Myocyte (in vitro differentiated cells): ENCODE results near the gene SPINT4. TPM values are rescaled to one million over a fixed set of nuclear protein-coding genes. Genes with fewer than 3 reads are reported as not detected.
"Not testable (repeated sequence)": the region's sequence is repeated elsewhere in the genome, so short reads cannot be mapped to it uniquely, and the experiment has no call there.

Experiments used
- DNase-seq: peaks from one replicate; pipeline ENCODE4 v3.0.0-alpha.2; 2012; ENCODE audit warnings: low read depth
- microRNA-seq: library from miRNA; unstranded; fragments of <30 nt; microRNA quantifications from one replicate; pipeline ENCODE4, GENCODE V29; 2016
- total RNA-seq: library from RNA; depleted of rRNA; stranded (reverse); fragments of >200 nt; gene quantifications from 2 replicates; pipeline ENCODE4 v1.2.3, GENCODE V29; 2014

The SPINT4 gene
- total RNA-seq, 1 donor from 2014 or later = not detected

DNA sequence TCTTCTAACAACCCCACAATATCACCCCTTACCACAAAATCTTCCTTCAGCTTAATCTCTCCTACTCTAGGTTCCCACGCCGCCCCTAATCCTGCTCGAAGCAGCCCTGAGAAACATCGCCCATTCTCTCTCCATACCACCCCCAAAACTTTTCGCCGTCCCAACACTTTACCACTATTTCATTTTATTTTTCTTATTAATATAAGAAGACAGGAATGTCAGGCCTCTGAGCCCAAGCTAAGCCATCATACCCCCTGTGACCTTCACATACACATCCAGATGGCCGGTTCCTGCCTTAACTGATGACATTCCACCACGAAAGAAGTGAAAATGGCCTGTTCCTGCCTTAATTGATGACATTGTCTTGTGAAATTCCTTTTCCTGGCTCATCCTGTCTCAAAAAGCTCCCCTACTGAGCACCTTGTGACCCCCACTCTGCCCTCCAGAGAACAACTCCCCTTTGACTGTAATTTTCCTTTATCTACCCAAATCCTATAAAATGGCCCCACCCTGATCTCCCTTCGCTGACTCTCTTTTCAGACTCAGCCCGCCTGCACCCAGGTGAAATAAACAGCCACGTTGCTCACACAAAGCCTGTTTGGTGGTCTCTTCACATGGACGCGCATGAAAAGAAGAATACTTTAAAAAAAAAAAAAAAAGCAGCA, 42.6 kb downstream of the SPINT4 start:
- DNase-seq = not testable (repeated sequence)

DNA sequence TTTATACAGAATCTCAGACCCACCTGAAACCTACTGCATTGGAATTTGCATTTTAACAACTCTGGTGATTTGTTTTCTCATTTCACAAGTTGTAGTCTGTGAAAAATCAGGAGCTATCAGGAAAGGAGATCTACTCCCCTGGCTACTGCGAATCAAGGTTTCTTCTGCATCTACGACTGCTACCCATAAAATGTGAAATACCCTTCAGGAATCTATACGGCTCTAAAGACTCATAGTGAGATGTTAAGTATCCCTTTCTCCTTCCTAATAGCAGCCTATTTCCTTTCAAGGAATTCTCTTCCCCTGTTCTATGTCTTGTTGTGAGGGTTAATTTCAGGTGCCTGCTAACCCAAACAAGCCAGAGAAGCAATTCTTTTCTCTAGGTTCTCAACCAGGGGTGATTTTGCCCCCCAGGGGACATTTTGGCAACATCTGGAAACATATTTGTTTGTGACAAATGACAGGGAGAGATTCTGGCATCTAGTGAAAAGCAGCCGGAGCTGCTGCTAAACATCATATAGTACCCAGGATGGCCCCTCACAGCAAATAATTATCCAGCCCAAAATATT, 43.2 kb downstream of the SPINT4 start:
- no peak for DNase-seq

DNA sequence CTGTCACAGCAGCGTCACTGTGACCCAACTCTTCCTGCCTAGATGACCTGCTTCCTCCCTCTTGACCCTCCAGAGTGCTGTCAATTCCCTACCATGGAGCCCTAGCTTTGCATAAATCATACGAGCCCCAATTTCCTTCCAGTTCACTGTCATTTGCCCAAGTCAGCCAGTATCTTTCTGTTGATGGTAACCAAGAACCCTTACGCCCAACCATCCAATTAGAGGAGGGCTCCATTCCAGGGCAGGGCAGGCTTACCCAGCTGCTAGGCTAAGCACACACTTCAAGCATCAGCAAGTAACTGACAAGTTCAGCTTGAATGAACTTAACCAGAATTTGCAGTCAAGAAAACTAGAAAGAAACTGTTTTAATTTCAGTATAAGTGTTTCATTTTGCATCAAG, 43.8 kb downstream of the SPINT4 start:
- DNase-seq = no peak

DNA sequence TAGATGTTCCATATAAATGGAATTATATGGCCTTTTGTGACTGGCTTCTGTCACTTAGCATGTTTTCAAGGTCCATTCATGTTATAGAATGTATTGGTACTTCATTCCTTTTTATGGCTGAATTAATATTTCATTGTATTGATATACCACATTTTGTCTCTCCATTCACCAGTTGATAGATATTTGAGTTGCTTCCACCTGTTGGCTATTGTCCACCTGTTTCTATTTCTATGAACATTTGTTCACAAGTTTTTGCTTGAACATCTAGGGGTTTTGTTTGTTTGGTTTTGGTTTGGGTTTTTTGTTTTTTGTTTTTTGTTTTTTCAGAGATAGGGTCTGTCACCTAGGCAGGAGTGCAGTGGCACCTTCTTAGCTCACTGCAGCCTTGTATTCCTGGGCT, 46.3 kb downstream of the SPINT4 start:
- DNase-seq = no peak

DNA sequence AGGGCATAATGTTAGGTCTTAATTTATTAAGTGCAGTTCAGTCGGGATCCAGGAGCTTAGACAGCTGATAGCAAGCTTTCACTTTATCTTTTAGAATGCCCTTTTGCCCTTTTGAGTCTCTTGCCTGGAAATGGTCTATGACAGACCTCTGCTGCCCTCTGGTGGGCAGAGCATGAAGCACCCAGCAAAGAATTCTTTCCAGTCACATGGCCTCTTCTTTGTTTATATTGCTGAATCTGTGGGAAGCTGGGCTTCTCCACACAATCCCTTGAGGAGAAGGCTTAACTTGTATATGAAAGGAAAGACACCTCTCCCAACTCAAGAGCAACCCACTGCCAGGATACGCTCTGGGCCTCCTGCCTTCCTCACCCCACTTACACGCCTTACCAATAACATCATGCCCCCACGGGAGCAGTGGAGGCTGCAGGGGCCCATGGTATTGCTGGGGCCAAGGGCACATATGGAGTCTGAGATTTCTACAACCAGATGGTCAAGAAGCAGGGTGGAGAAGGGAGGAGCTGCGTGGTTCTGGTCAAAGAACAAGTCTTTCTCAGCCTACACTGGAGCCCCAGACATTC, 49.1 kb downstream of the SPINT4 start:
- peak; percentile 90 for DNase-seq

DNA sequence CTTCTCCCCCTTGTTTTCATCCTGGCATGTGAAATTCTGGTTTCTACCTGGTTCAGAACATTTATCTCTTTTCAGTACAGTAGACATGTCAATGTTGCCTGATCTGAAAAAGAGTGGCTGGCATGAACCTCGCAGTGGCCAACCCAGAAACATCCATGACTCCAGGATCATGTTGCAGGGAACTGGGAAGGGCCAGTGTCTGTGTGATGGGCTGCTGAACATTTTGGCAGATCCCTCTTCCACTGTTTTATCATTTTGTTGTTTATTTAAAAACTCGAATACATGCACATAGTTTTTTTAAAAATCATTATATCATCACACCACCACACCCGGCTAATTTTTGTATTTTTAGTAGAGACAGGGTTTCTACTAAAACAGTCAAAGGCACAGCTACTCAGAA, 50.5 kb downstream of the SPINT4 start:
- no peak for DNase-seq

DNA sequence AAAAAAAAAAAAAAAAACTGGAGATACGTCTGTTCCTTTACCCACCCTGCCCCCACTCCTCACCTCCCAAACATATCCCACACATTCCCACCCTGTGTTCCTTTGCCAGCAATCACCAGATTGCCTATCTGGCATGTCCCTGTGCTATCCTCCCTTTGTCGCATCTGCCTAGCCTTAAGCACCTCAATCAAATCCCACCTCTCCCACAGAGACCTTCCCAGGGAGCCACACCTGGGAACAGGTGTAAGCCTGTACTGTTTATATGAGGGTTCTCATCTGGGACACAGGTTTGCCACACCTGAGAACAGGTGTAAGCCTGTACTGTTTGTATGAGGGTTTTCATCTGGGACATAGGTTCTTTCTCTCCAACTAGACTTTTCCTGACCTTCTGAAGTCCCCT, 52.8 kb downstream of the SPINT4 start:
- DNase-seq = no peak

DNA sequence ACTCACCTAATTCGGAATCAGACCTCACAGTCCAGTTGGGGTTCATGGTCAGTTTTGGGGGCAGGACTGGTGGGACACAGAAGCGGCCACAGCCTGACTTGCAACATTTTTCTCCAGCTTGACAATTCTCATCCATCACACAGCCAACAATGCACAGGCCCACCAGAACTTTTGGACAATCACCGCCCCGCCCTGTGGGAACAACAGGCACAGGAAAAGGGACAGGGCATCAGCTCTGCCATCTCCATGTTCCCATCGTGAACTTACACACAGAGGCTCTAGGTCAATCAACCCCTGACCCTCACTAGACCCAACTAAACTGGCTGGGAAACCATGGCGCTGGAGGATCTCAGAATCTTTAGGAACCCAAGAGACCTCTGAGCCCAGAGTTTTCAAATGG, 53.3 kb downstream of the SPINT4 start:
- DNase-seq = no peak

Small RNAs within 50 kb of the gene (microRNA-seq; reads per million reads assigned to microRNA genes)
- gene MIR3617 = 5.7 reads per million, percentile 24 among the genes with 10 or more reads in this experiment

Other genes starting within 250 kb of the SPINT4 start
- not detected in 2 replicates for gene SPINT3, start 206.7 kb upstream of the SPINT4 start, total RNA-seq
- gene WFDC6, start 182.9 kb upstream of the SPINT4 start, total RNA-seq = not detected in 2 replicates
- not detected in 2 replicates for gene EPPIN, start 174.9 kb upstream of the SPINT4 start, total RNA-seq
- gene WFDC8, start 143.1 kb upstream of the SPINT4 start, total RNA-seq = not detected in 2 replicates
- not detected in 2 replicates for gene WFDC10A, start 92.6 kb upstream of the SPINT4 start, total RNA-seq
- gene WFDC9, start 91.1 kb upstream of the SPINT4 start, total RNA-seq = not detected in 2 replicates
- gene WFDC11, start 52.1 kb upstream of the SPINT4 start, total RNA-seq = not detected in 2 replicates
- gene WFDC13, start 20.3 kb upstream of the SPINT4 start, total RNA-seq = not detected in 2 replicates
- gene WFDC10B, start 17.3 kb upstream of the SPINT4 start, total RNA-seq = not detected in 2 replicates
- 0.24 and 1.8 TPM in 2 replicates for gene WFDC3, start 69.5 kb downstream of the SPINT4 start, total RNA-seq
- 27.1 and 31.6 TPM in 2 replicates for gene DNTTIP1, start 69.6 kb downstream of the SPINT4 start, total RNA-seq
- gene UBE2C, start 90.3 kb downstream of the SPINT4 start, total RNA-seq = 1.8 and 2.4 TPM in 2 replicates
- 678 and 849 TPM in 2 replicates for gene TNNC2, start 105.0 kb downstream of the SPINT4 start, total RNA-seq
- gene SNX21, start 111.5 kb downstream of the SPINT4 start, total RNA-seq = 131 and 161 TPM in 2 replicates
- 29.8 and 47.2 TPM in 2 replicates for gene ACOT8, start 135.0 kb downstream of the SPINT4 start, total RNA-seq
- gene ZSWIM3, start 135.3 kb downstream of the SPINT4 start, total RNA-seq = 4.5 and 4.7 TPM in 2 replicates
- 10.4 and 11.4 TPM in 2 replicates for gene ZSWIM1, start 158.9 kb downstream of the SPINT4 start, total RNA-seq
- 5.9 and 10.2 TPM in 2 replicates for gene SPATA25, start 165.3 kb downstream of the SPINT4 start, total RNA-seq
- 34.3 and 35.1 TPM in 2 replicates for gene NEURL2, start 168.9 kb downstream of the SPINT4 start, total RNA-seq
- gene CTSA, start 169.0 kb downstream of the SPINT4 start, total RNA-seq = 218 and 227 TPM in 2 replicates
- gene PLTP, start 189.8 kb downstream of the SPINT4 start, total RNA-seq = 12.9 and 14.2 TPM in 2 replicates
- 15.7 and 16.0 TPM in 2 replicates for gene PCIF1, start 212.3 kb downstream of the SPINT4 start, total RNA-seq
- 14.7 and 15.2 TPM in 2 replicates for gene ZNF335, start 249.9 kb downstream of the SPINT4 start, total RNA-seq